H1 (cell line): ENCODE results near the gene ATP6V0A4. TPM values are rescaled to one million over a fixed set of nuclear protein-coding genes. Genes with fewer than 3 reads are reported as not detected.

Source experiments
- RAD21 ChIP-seq, 2 experiments: IDR thresholded peaks in 1 of 2; conservative IDR thresholded peaks in 1 of 2; 2 replicates each; pipeline ENCODE4 v1.6.1; 2011; ENCODE audit warnings: low read depth in 2 of 2, low read length in 2 of 2, improper control_type of control experiment in 1 of 2, inconsistent platforms in 1 of 2, mild to moderate bottlenecking in 1 of 2, moderate library complexity in 1 of 2
- SAP30 ChIP-seq: fragments of 300-600 bp; sonication (generic); IDR thresholded peaks from 2 replicates; pipeline ENCODE4 v1.7.1; 2012; ENCODE audit warnings: low read length, moderate library complexity, mild to moderate bottlenecking, inconsistent platforms; ENCODE audit not compliant: insufficient read depth, insufficient replicate concordance
- SIN3A ChIP-seq, 2 experiments: IDR thresholded peaks in 1 of 2; conservative IDR thresholded peaks in 1 of 2; 2 replicates each; pipeline ENCODE4 v1.6.1; 2011 to 2012; ENCODE audit warnings: low read length in 2 of 2, improper control_type of control experiment in 1 of 2, low read depth in 1 of 2, mild to moderate bottlenecking in 1 of 2
- TAF1 ChIP-seq: IDR thresholded peaks from 2 replicates; pipeline ENCODE4 v1.6.1; 2011; ENCODE audit warnings: mild to moderate bottlenecking, low read depth, low read length
- polyA plus RNA-seq, 7 experiments: library from polyadenylated mRNA; depleted of rRNA in 3 of 7; stranded (reverse) in 5 of 7; unstranded in 2 of 7; fragments of >200 nt in 5 of 7; fragments of 200-250 nt in 2 of 7; gene quantifications; 1 replicate in 5 of 7; 2 replicates in 1 of 7; 4 replicates in 1 of 7; pipeline versions ENCODE4 v1.2.1 to v1.2.3, GENCODE V29; 2011 to 2013; ENCODE audit warnings: missing spikeins in 2 of 7, mixed read lengths in 2 of 7
- total RNA-seq: library from RNA; stranded (reverse); fragmentation: NEBNext Ultra II Directional; extraction: Animal tissue kit (Norgen Biotek cat#: 25700); gene quantifications from 2 replicates; pipeline ENCODE4 v1.2.1, GENCODE V29; 2021
- TF ChIP-seq, protein P1 (sequence below), 3 experiments: IDR thresholded peaks; 1 replicate in 2 of 3; 2 replicates in 1 of 3; pipeline versions ENCODE4 v1.5.1 to v1.6.1; 2011; ENCODE audit warnings: low read length in 3 of 3, mild to moderate bottlenecking in 3 of 3, inconsistent platforms in 2 of 3, low read depth in 1 of 3, moderate library complexity in 1 of 3; ENCODE audit not compliant: insufficient read depth in 1 of 3; ENCODE audit errors: control extremely low read depth in 1 of 3

The ATP6V0A4 gene
- total and polyA plus RNA-seq, 2 of the 8 experiments (the other 6 are each of a cell fraction or from before 2014, with no cell fraction given), result 0.47 to 1.6 TPM

DNA sequence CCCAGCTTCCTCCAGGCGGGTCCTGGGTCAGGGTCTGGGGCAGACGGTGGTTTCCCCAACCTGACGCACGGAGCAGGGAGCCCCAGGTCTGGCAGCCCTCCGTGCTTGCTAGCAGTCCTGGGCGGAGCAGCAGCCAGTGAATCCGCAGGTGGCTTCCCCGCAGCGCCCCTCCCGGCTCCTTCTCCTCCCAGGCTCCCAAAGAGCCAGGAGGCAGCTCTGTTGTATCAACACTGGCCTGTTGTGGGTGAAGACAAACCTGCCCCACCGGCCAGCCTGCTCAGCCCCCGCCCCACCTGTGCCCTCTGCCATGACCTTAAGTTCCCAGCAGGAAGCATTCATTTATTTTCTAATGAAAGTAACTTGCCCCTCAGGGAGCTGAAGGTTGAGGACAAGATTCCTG, 24.2 kb downstream of the ATP6V0A4 start (continued):
- TF ChIP-seq, protein P1, sequence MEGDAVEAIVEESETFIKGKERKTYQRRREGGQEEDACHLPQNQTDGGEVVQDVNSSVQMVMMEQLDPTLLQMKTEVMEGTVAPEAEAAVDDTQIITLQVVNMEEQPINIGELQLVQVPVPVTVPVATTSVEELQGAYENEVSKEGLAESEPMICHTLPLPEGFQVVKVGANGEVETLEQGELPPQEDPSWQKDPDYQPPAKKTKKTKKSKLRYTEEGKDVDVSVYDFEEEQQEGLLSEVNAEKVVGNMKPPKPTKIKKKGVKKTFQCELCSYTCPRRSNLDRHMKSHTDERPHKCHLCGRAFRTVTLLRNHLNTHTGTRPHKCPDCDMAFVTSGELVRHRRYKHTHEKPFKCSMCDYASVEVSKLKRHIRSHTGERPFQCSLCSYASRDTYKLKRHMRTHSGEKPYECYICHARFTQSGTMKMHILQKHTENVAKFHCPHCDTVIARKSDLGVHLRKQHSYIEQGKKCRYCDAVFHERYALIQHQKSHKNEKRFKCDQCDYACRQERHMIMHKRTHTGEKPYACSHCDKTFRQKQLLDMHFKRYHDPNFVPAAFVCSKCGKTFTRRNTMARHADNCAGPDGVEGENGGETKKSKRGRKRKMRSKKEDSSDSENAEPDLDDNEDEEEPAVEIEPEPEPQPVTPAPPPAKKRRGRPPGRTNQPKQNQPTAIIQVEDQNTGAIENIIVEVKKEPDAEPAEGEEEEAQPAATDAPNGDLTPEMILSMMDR (IDR thresholded peaks at IDR 0.05; ENCODE audit: control extremely low read depth in 1 of 3, insufficient read depth in 1 of 3, low read depth in 1 of 3, low read length in 3 of 3), result peak in 1 of 3 experiments; percentile 28; a peak in 1 of 4 replicates
- TF ChIP-seq TAF1, result no peak
- TF ChIP-seq SIN3A (conservative IDR thresholded peaks at IDR 0.05 in 1 of 2, IDR thresholded peaks at IDR 0.05 in 1 of 2; ENCODE audit: low read depth in 1 of 2, low read length in 2 of 2), result no peak
- peak; percentile 26 to 41; a peak in 3 of 4 replicates for TF ChIP-seq RAD21 (IDR thresholded peaks at IDR 0.05 in 1 of 2, conservative IDR thresholded peaks at IDR 0.05 in 1 of 2; ENCODE audit: low read depth in 2 of 2, low read length in 2 of 2)
- TF ChIP-seq SAP30, result no peak
